Measurements from ENCODE around the gene NEURL1B.
"Not testable (repeated sequence)": the region's sequence is repeated elsewhere in the genome, so short reads cannot be mapped to it uniquely, and the experiment has no call there.

NEURL1B gene

DNA sequence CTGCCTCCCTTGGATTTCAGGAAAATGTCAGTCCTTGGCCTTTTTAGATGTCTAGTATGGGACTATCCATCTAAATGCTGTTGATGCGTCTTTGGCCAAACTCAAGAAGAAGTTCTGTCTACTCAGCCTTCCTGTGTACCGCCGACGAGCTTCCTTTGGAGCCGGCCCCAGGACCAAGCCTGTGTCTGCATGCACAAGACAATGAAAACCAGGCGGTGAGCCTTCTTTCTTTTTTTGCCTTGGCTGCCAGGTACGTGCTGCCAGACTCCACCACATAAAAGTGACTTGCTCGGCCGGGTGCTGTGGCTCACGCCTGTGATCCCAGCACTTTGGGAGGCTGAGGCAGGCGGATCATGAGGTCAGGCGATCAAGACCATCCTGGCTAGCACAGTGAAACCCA lies 6.0 kb upstream of the NEURL1B start:
- no peak for DNase-seq

DNA sequence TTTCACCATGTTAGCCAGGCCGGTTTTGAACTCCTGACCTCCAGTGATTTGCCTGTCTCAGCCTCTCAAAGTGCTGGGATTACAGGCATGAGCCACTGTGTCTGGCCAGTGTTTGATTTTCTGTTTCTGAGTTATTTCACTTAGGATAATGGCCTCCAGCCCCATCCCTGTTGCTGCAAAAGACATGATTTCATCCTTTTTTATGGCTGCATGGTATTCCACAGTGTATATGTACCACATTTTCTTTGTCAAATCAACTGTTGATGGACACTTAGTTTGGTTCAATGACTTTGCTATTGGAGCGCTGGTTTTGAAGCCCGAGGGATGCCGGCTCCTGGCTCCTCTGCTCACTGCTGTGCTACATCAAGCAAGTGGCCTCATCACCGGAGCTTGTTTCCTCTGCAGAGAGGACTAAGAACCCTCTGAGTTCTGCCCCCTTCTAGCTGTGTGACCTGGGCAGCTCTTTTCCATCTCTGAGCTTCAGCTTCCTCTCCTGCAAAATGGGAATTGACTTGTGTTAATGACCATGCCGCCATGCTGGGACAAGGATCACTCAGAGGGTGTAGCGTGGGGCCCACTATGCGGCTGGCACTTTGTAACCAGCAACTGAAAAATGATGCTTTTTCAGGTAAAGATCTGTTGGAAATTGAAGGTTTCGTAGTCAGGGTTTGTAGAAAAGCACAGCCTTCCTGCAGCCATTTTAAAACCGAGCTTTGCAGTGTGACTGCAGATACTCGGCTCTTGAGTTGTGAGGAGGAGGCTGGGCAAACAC lies 4.6 kb upstream of the NEURL1B start:
- DNase-seq = no peak

GRCh38 chr5:172637110-172637580 lies 3.9 kb upstream of the NEURL1B start:
- peak; percentile 86 for DNase-seq

GRCh38 chr5:172637740-172638139 lies 3.3 kb upstream of the NEURL1B start:
- DNase-seq = no peak

GRCh38 chr5:172638209-172638768 lies 2.8 kb upstream of the NEURL1B start:
- DNase-seq = peak; percentile 83

DNA sequence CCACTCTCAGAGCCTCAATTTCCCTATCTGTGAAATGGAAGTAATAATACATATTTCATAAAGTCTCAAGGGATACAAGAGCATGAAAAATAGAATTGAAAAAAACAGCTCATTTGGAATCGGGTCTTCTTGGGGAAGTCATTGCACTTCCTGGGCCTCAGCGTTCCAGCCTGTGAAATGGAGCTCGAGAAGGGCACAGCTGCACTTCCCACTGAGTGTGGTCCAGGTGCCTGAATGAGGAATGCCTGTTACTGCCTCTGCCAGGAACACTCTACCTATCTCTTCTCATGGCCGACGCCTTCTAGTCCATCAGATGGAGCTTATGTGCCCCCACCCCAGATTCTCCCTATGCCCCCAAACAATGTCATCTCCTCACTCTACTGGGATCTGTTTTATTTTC lies 924 bp upstream of the NEURL1B start:
- DNase-seq = peak; percentile 29

DNA sequence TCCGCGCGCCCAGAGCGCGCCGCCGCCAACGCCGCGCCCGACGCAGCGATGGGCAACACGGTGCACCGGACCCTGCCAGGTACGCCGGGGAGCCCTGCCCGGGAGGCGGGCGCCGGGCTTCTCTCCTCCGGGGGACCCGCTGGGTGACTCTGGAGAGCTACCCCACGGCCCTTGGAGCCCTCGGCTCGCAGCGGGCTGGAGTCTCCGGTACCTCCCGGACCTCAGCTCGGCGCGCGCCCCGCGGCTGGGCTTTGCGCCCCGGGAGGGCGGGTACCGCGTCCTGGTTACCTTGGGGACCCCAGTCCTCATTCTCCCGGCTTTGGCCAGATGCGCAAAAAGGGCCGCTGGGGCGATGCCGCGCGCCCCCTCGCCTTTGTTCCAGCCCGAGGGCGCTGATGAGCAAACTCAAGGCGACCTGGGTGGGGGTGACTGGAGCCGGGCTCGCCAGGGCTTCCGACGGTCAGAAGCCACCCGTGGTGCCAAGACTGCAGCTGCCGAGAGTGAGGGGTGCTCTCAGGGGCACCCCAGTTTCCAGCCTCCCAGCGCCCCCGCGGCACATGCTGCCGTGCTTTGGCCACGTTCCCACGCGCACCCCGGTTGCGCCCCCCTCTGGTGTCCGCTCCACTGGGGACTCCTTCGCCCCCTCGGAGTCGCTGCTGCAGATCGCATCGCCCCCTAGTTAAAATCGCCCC lies 442 bp downstream of the NEURL1B start:
- DNase-seq = peak; percentile 82

DNA sequence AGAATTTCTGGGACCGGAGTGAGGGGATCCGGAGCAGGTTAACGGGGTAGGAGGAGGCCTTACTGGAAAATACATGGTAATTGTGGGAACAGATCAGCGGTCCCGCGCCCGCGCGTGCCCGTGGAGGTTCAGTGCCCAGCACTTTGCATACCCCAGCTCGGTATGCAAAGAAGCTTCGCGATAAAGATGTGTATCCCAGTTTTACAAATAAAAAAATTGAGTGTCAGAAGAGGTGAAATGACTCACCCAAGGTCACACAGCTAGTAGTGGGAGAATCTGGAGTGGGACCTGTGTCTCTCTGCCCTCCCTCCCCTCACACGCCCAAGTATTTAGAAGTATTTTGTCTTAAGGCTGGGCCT lies 967 bp downstream of the NEURL1B start:
- no peak for DNase-seq

DNA sequence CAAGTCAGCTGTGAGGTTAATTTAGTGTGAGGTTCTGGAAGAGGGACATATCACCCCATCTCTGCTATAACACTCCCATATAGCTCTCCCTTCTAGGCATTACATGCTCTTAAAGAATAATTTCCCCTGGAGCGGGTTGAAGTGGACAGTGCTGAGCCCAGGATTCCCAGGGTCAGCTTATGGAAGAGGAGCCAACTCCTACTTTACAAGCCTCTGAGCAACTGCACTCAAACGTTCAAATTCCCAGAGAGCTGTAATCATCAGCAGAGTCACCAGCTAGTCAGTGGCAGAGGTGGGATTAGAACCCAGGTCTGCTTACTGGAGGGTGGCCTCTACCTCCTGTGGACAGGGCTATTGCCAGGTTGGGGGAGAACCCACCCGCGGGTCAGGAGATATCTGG lies 1.4 kb downstream of the NEURL1B start:
- DNase-seq = peak; percentile 33

DNA sequence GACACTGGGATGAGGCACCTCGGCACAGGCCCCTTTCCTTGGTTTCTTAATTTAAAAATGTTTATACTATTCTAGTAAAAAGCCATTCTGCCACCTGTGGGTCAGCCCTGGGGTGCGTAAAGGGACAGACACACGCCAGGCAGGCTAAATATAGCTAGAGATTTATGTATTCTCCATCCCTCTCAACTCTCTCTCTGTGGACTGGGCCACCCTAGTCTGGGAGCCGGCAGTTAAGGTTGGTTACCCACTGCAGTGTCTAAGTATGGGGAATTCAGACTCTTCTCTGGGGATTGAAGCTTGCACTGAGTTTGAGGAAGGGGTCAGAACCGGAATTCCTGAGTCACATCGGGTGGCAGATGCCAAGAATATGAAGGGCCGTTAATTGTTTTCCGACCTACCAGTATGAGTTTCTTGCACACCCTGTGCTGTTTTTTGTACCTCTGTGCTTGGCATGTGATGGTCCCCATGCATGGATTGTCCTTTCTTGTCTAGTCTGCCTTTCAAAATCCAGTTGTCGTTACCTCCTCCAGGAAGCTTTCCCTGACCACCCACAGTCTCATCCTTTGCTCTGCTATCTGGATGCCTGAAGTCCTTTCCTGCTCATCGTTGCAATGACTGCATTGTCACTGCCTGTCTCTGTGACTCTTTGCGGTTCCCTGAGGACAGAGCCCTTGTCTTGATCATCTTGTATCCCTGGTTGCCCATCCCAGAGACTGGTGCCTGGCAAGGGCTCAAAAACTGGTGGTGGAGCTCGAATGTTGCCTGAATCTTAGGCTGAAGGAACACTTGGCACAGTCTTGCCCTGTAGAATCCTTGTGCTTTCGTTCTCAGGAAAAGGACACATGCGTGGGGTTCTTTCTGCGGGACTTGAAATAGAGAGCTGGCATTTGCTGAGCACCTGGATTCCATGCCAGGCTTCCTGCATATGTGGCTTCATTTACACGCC lies 2.1 kb downstream of the NEURL1B start:
- DNase-seq = no peak

GRCh38 chr5:172644266-172644665 lies 3.2 kb downstream of the NEURL1B start:
- DNase-seq = no peak

- no peak for DNase-seq
These were observed 3.6 kb downstream of the NEURL1B start for GRCh38 chr5:172644711-172645110.

- DNase-seq = no peak
These were observed 4.4 kb downstream of the NEURL1B start for GRCh38 chr5:172645271-172646055.

DNA sequence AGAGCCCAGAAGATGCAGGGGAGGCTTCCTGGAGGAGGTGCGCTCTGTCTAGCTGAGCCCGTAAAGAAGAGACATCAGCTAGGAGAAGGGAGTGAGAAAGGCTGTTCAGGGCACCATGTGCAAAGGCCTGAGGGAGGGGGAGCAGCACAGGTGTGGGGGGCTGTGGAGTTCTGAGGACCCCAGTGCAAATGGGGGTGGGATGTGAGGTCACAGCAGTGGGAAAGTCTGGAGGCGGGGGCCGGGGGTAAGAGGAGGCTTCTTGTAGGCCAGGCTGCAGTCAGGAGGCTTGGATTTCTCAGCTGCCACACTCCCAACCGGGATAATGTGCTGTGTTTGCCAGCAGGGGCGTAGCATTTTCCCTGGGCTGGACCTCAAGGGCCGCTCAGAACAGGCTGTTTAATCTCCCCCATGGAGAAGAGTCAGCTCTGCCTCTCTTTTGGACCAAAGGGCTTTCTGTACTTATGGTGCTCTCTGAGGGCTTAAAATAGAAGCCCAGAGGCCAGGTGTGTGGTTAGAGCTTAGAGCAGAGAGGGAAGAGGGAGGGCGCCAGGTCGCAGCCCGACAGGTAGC lies 5.7 kb downstream of the NEURL1B start:
- peak; percentile 16 for DNase-seq

DNA sequence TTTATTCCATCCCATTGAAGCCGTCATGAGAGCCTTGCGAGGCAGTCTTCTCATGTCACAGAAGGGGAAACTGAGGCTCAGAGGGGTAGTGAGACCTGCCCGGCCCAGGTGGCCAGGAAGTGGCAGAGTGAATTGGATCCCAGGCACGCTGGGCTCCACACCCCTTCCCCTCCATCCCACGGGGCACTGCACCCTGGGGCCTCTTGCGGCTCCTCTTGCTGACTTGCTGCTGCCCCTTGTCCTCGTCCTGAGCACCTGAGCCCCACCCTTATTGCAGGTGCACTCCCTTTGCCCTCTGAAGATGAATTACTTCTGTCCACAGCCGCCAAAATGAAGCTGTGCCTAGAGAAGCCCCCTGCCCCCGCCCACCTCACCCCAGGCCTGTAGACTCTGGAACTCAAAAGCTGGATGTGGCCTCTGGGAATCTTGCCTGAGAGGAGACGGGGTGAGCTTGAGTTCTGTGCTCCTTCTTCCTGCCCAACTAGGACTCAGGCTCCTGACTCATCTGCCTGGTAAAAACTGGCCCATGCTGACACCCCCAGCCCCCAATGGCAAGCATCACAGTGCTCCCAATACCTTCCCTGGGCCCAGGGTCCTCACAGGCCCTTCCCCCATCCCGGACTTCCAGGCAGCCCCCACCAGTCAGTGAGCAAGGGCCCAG lies 6.4 kb downstream of the NEURL1B start:
- DNase-seq = no peak

GRCh38 chr5:172648013-172648381 lies 6.9 kb downstream of the NEURL1B start:
- no peak for DNase-seq

- peak; percentile 19 for DNase-seq
These were observed 7.7 kb downstream of the NEURL1B start for GRCh38 chr5:172648755-172649154.

- DNase-seq = not testable (repeated sequence)
These were observed 15.4 kb downstream of the NEURL1B start for GRCh38 chr5:172656496-172656895.

- not testable (repeated sequence) for DNase-seq
These were observed 16.6 kb downstream of the NEURL1B start for GRCh38 chr5:172657524-172658233.

DNA sequence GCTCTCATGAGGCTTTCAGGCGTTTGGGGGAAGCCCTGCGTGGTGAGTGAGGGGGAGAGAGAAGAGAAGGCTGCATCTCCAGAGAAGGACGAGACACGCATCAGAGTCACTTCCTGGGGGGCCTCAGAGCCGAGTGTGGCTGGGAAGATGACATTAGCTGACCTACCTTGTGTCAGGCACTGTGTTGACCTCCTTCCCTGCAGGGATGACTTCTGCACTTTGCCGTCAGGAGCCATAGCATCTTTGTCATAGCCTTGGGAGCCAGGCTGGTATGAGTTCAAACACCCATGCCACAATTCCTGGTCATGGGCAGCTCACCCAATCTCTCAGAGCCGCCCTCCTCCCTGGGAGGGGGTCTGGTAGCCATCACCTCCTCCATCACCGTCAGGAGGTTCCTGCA lies 17.3 kb downstream of the NEURL1B start:
- DNase-seq = no peak
